GM12878 (cell line): ENCODE data around the gene TLE2. TPM values are rescaled to one million over a fixed set of nuclear protein-coding genes. Genes with fewer than 3 reads are reported as not detected.

Experiments used
- ATAC-seq: fragments of 200-7000 bp; cut with Tn5 transposase; 3 replicates; pipeline ENCODE4 v1.9.1; 2020; ENCODE audit warnings: mild to moderate bottlenecking, moderate library complexity
- BruUV-seq: library from RNA; stranded (reverse); fragments of 400-500 nt; replicated peaks from 2 replicates; lab custom pipeline; 2021; lab: Mats Ljungman, UMichigan
- CTCF ChIA-PET: fragments of 300-600 bp; sonication (Branson Sonifier 250); formaldehyde crosslinking; extraction: SDS; loops from one replicate; lab custom pipeline; 2021; ENCODE audit warnings: inconsistent platforms; lab: Yijun Ruan, JAX
- POLR2A ChIA-PET: fragments of 350-600 bp; formaldehyde crosslinking; extraction: SDS; loops from one replicate; lab custom pipeline; 2021; ENCODE audit warnings: inconsistent platforms; lab: Charles Lee
- RAD21 ChIA-PET: fragments of 300-600 bp; sonication (Branson Sonifier 250); formaldehyde crosslinking; loops from one replicate; lab custom pipeline; 2023; ENCODE audit warnings: antibody characterized with exemption; ENCODE audit not compliant: unreplicated experiment; lab: Charles Lee
- SMC1A ChIA-PET: fragments of 300-600 bp; sonication (Branson Sonifier 250); formaldehyde crosslinking; loops from one replicate; lab custom pipeline; 2023; ENCODE audit not compliant: unreplicated experiment, uncharacterized antibody; lab: Charles Lee
- DNase-seq: peaks from one replicate; pipeline ENCODE4 v3.0.0-alpha.2; 2011; ENCODE audit warnings: low read depth, low spot score
- FAIRE-seq: peaks from 3 replicates; lab custom pipeline; 2011; peaks lifted over from hg19 to GRCh38; lab: Jason Lieb, UNC
- H2AFZ ChIP-seq: 2 replicates; pipeline ENCODE4 v1.6.0; 2011; ENCODE audit warnings: low read depth, low read length, control low read depth; ENCODE audit not compliant: control insufficient read depth
- H3K27ac ChIP-seq: 2 replicates; pipeline ENCODE4 v1.5.1; 2011; ENCODE audit warnings: control low read depth; ENCODE audit not compliant: control insufficient read depth, insufficient read depth
- H3K27me3 ChIP-seq, 2 experiments: replicated peaks in 1 of 2; 2 replicates each; pipeline versions ENCODE4 v1.6.0 to v1.6.1; 2011; ENCODE audit warnings: low read length in 1 of 2; ENCODE audit not compliant: control insufficient read depth in 2 of 2, insufficient read depth in 2 of 2
- H3K36me3 ChIP-seq, 2 experiments: 2 replicates each; pipeline ENCODE4 v1.5.1; 2011; ENCODE audit warnings: low read length in 1 of 2; ENCODE audit not compliant: control insufficient read depth in 2 of 2, insufficient read depth in 2 of 2
- H3K4me1 ChIP-seq: 2 replicates; pipeline ENCODE4 v1.6.1; 2011; ENCODE audit warnings: mild to moderate bottlenecking, low read length, moderate library complexity, mixed read lengths; ENCODE audit not compliant: control insufficient read depth, insufficient read depth
- H3K4me2 ChIP-seq: 2 replicates; pipeline ENCODE4 v1.6.0; 2011; ENCODE audit warnings: control low read depth; ENCODE audit not compliant: control insufficient read depth, insufficient read depth
- H3K4me3 ChIP-seq: fragments of 200-600 bp; sonication (generic); 2 replicates; pipeline ENCODE4 v1.5.1; 2016
- H3K79me2 ChIP-seq: 2 replicates; pipeline ENCODE4 v1.6.0; 2011; ENCODE audit warnings: low read length; ENCODE audit not compliant: control insufficient read depth, insufficient read depth
- H3K9ac ChIP-seq: 2 replicates; pipeline ENCODE4 v1.8.0; 2011; ENCODE audit warnings: low read length, control low read depth, mixed read lengths; ENCODE audit not compliant: control insufficient read depth, insufficient read depth
- H3K9me3 ChIP-seq: replicated peaks from 3 replicates; pipeline ENCODE4 v1.5.1; 2011; ENCODE audit warnings: mild to moderate bottlenecking, low read length; ENCODE audit not compliant: control insufficient read depth, insufficient read depth
- H4K20me1 ChIP-seq: 2 replicates; pipeline ENCODE4 v1.6.0; 2011; ENCODE audit not compliant: control insufficient read depth, insufficient read depth
- BMI1 ChIP-seq: fragments of 450-650 bp; IDR thresholded peaks from 2 replicates; pipeline ENCODE4 v1.6.1; 2016; ENCODE audit warnings: mild to moderate bottlenecking, moderate library complexity, borderline replicate concordance
- CBFB ChIP-seq: IDR thresholded peaks from 2 replicates; pipeline ENCODE4 v1.6.1; 2016; ENCODE audit warnings: antibody characterized with exemption, low read depth
- CHD4 ChIP-seq: fragments of 200-600 bp; sonication (generic); IDR thresholded peaks from 2 replicates; pipeline ENCODE4 v1.6.1; 2016; ENCODE audit warnings: mild to moderate bottlenecking
- HDGF ChIP-seq: fragments of 450-650 bp; IDR thresholded peaks from 2 replicates; pipeline ENCODE4 v1.6.1; 2016; ENCODE audit warnings: antibody characterized with exemption
- IKZF2 ChIP-seq, 2 experiments: fragments of 450-650 bp; IDR thresholded peaks; 2 replicates each; pipeline ENCODE4 v1.6.1; 2017; ENCODE audit warnings: mild to moderate bottlenecking in 2 of 2, moderate library complexity in 2 of 2
- JUNB ChIP-seq: IDR thresholded peaks from 2 replicates; pipeline ENCODE4 v1.6.1; 2016; ENCODE audit warnings: antibody characterized with exemption, mild to moderate bottlenecking
- NFYA ChIP-seq: IDR thresholded peaks from 2 replicates; pipeline ENCODE4 v1.6.1; 2011; ENCODE audit warnings: low read depth, mild to moderate bottlenecking, low read length, improper control_type of control experiment, borderline replicate concordance
- POLR2AphosphoS5 ChIP-seq: IDR thresholded peaks from 2 replicates; pipeline ENCODE4 v1.6.1; 2011; ENCODE audit warnings: mild to moderate bottlenecking, low read length, inconsistent platforms
- RB1 ChIP-seq: fragments of 450-650 bp; formaldehyde crosslinking; IDR thresholded peaks from 2 replicates; pipeline ENCODE4 v1.6.1; 2017; ENCODE audit warnings: mild to moderate bottlenecking, borderline replicate concordance
- RELB ChIP-seq: fragments of 450-650 bp; IDR thresholded peaks from 2 replicates; pipeline ENCODE4 v1.6.1; 2017; ENCODE audit warnings: low read depth, mild to moderate bottlenecking, moderate library complexity
- RFX5 ChIP-seq: IDR thresholded peaks from 2 replicates; pipeline ENCODE4 v1.6.1; 2011; ENCODE audit warnings: low read depth, low read length, improper control_type of control experiment
- SREBF1 ChIP-seq: IDR thresholded peaks from 2 replicates; pipeline ENCODE4 v1.6.1; 2012; ENCODE audit warnings: mild to moderate bottlenecking, low read length
- TARDBP ChIP-seq: IDR thresholded peaks from 2 replicates; pipeline ENCODE4 v1.6.1; 2016; ENCODE audit warnings: borderline replicate concordance
- ZNF207 ChIP-seq: fragments of 450-650 bp; IDR thresholded peaks from 2 replicates; pipeline ENCODE4 v1.6.1; 2014; ENCODE audit warnings: antibody characterized with exemption, mild to moderate bottlenecking, borderline replicate concordance
- WGBS: methylation state at CpG from one replicate; pipeline ENCODE4 v1.1.6; 2016; ENCODE audit warnings: low lambda C conversion rate; ENCODE audit not compliant: insufficient replicate concordance, insufficient coverage; ENCODE audit errors: missing lambda C conversion rate; 5-methylcytosine and 5-hydroxymethylcytosine counted together
- in situ Hi-C: fragments of 300-500 bp; cut with MboI; formaldehyde crosslinking; loops from 9 replicates; pipeline ENCODE4 v1.14.3; 2018; ENCODE audit warnings: mixed read lengths
- intact Hi-C: fragments of 100-400 bp; cut with micrococcal nuclease; formaldehyde crosslinking; loops from one replicate; pipeline ENCODE4 v1.14.2; 2022; ENCODE audit not compliant: unreplicated experiment
- polyA plus RNA-seq, 11 experiments: library from polyadenylated mRNA; depleted of rRNA in 4 of 11; unstranded in 6 of 11; stranded (reverse) in 5 of 11; fragments of >200 nt; fragmentation: Nextera tagmentation in 4 of 11; fragmentation: Illumina TruSeq in 1 of 11; extraction: Ambion mirVana in 4 of 11; extraction: Trizol in 1 of 11; gene quantifications; 1 replicate in 1 of 11; 2 replicates in 10 of 11; pipeline versions ENCODE4 v1.2.1 to v1.2.3, GENCODE V29; 2011 to 2016; ENCODE audit warnings: inconsistent platforms in 2 of 11, missing spikeins in 2 of 11, low read depth in 1 of 11
- total RNA-seq, 4 experiments: library from RNA; depleted of rRNA in 3 of 4; stranded (reverse); fragments of >200 nt in 3 of 4; fragmentation: Illumina TruSeq in 1 of 4; extraction: Trizol in 1 of 4; gene quantifications; 2 replicates each; pipeline versions ENCODE4 v1.2.1 to v1.2.3, GENCODE V29; 2013 to 2021
- TF ChIP-seq, protein P1 (sequence below): fragments of 450-650 bp; IDR thresholded peaks from 2 replicates; pipeline ENCODE4 v1.6.1; 2017; ENCODE audit warnings: mild to moderate bottlenecking
- TF ChIP-seq, protein P2 (sequence below), 3 experiments: IDR thresholded peaks in 2 of 3; conservative IDR thresholded peaks in 1 of 3; 2 replicates each; pipeline ENCODE4 v1.5.1; 2011; ENCODE audit warnings: low read depth in 3 of 3, low read length in 3 of 3, mild to moderate bottlenecking in 3 of 3, control low read depth in 2 of 3, moderate library complexity in 2 of 3, inconsistent platforms in 1 of 3, mixed read lengths in 1 of 3; ENCODE audit not compliant: control insufficient read depth in 2 of 3, insufficient read depth in 1 of 3; ENCODE audit errors: extremely low read depth in 1 of 3

TLE2 gene
- total and polyA plus RNA-seq, 10 of the 15 experiments (the other 5 are each of a cell fraction or from before 2014, with no cell fraction given), result 0.05 to 0.21 (median 0.11) TPM; not detected in 5

- TF ChIP-seq RELB (no peak), HDGF (no peak), SREBF1 (no peak)
These were observed 45.5 kb downstream of the TLE2 start (continued) for GRCh38 chr19:2983351-2984214.

DNA sequence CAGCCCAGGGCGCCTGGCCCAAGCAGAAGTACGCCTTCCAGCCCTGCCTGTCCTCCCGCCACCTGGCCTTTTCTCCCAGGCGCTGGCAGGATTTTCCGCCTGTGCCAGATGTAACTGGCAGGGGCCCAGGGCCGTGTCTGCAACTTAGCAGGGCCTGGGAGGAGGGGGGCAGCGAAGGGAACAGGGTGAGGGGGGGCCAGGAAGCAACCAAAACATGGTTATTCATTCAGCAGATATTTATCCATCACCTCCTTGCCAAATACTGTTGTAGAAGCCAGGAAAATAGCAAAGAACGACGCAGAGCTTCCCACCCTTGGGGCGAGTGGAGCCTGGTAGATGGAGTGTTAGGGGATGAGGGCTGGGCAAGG lies 46.1 kb downstream of the TLE2 start:
- POLR2A ChIA-PET, result no interaction called here
- CTCF ChIA-PET, result no interaction called here
- in situ Hi-C loops, result no loop called here
- TF ChIP-seq, protein P1, sequence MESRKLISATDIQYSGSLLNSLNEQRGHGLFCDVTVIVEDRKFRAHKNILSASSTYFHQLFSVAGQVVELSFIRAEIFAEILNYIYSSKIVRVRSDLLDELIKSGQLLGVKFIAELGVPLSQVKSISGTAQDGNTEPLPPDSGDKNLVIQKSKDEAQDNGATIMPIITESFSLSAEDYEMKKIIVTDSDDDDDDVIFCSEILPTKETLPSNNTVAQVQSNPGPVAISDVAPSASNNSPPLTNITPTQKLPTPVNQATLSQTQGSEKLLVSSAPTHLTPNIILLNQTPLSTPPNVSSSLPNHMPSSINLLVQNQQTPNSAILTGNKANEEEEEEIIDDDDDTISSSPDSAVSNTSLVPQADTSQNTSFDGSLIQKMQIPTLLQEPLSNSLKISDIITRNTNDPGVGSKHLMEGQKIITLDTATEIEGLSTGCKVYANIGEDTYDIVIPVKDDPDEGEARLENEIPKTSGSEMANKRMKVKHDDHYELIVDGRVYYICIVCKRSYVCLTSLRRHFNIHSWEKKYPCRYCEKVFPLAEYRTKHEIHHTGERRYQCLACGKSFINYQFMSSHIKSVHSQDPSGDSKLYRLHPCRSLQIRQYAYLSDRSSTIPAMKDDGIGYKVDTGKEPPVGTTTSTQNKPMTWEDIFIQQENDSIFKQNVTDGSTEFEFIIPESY, result no peak
- no peak for TF ChIP-seq CHD4
- TF ChIP-seq JUNB, result no peak
- TF ChIP-seq, protein P2, sequence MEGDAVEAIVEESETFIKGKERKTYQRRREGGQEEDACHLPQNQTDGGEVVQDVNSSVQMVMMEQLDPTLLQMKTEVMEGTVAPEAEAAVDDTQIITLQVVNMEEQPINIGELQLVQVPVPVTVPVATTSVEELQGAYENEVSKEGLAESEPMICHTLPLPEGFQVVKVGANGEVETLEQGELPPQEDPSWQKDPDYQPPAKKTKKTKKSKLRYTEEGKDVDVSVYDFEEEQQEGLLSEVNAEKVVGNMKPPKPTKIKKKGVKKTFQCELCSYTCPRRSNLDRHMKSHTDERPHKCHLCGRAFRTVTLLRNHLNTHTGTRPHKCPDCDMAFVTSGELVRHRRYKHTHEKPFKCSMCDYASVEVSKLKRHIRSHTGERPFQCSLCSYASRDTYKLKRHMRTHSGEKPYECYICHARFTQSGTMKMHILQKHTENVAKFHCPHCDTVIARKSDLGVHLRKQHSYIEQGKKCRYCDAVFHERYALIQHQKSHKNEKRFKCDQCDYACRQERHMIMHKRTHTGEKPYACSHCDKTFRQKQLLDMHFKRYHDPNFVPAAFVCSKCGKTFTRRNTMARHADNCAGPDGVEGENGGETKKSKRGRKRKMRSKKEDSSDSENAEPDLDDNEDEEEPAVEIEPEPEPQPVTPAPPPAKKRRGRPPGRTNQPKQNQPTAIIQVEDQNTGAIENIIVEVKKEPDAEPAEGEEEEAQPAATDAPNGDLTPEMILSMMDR (IDR thresholded peaks at IDR 0.05 in 2 of 3, conservative IDR thresholded peaks at IDR 0.05 in 1 of 3; ENCODE audit: control insufficient read depth in 2 of 3, extremely low read depth in 1 of 3, insufficient read depth in 1 of 3, low read depth in 3 of 3, low read length in 3 of 3), result no peak
- no peak for TF ChIP-seq RB1
- no peak for TF ChIP-seq RELB
- TF ChIP-seq POLR2AphosphoS5, result no peak
- no peak for TF ChIP-seq RFX5
- no peak for TF ChIP-seq ZNF207
- TF ChIP-seq TARDBP, result no peak
- TF ChIP-seq BMI1, result no peak
- TF ChIP-seq IKZF2 (IDR thresholded peaks at IDR 0.05), result no peak
- TF ChIP-seq CBFB, result no peak
- no peak for TF ChIP-seq NFYA

More for the DNA sequence above, 46.1 kb downstream of the TLE2 start:
- SMC1A ChIA-PET, result no interaction called here
- Histone ChIP-seq H3K27ac (no peak overlapping the region), H3K27me3 (no peaks in the 10 kb centered on the region; a peak in 2 of 4 replicates), H4K20me1 (no peaks in the 10 kb centered on the region), H3K4me3 (no peak overlapping the region), H3K4me1 (peaks cover 9% of the 10 kb centered on the region; the same call in 1 of the 2 replicates), H3K9me3 (no peaks in the 10 kb centered on the region), H3K4me2 (no peak overlapping the region), H2AFZ (no peak overlapping the region), H3K9ac (no peak overlapping the region), H3K79me2 (no peaks in the 10 kb centered on the region), H3K36me3 (no peaks in the 10 kb centered on the region)
- FAIRE-seq (no peak), ATAC-seq (no peak), DNase-seq (no peak)
- RAD21 ChIA-PET, result no interaction called here
- intact Hi-C loops, result no loop called here
- no TSS peak for BruUV-seq
- WGBS, result 36% methylated on average over 9 of the region's 10 CpGs
